Motor neuron (in vitro differentiated cells): ENCODE results near the gene COL6A1. TPM values are rescaled to one million over a fixed set of nuclear protein-coding genes. Genes with fewer than 3 reads are reported as not detected.

ENCODE experiments used
- ATAC-seq, 8 experiments: fragments of 200-7000 bp; cut with Tn5 transposase; replicated peaks in 6 of 8; 2 replicates each; pipeline ENCODE4 v1.8.0; 2021; ENCODE audit warnings: mild to moderate bottlenecking in 8 of 8, moderate library complexity in 8 of 8
- H3K27ac ChIP-seq, 2 donors: fragments of 250-450 bp; sonication (Bioruptor Pico); 2 replicates each; pipeline ENCODE4 v1.9.0; 2021; ENCODE audit warnings: antibody characterized with exemption in 2 of 2, mild to moderate bottlenecking in 2 of 2, moderate library complexity in 1 of 2
- H3K4me1 ChIP-seq, 2 donors: fragments of 250-450 bp; sonication (Bioruptor Pico); replicated peaks in 1 of 2; 2 replicates each; pipeline ENCODE4 v1.6.1; 2021; ENCODE audit warnings: antibody characterized with exemption in 2 of 2, mild to moderate bottlenecking in 2 of 2, moderate library complexity in 1 of 2
- H3K4me3 ChIP-seq, 5 donors: fragments of 250-450 bp; sonication (Bioruptor Pico); 2 replicates each; pipeline ENCODE4 v1.9.0; 2021; ENCODE audit warnings: antibody characterized with exemption in 5 of 5, mild to moderate bottlenecking in 5 of 5, moderate library complexity in 4 of 5
- WGBS, 10 experiments: fragments of 450-650 bp; shearing (Covaris generic); methylation state at CpG; one replicate each; pipeline ENCODE4 v1.0.0; 2022; 5-methylcytosine and 5-hydroxymethylcytosine counted together
- in situ Hi-C, 9 experiments: fragments of 400-800 bp; cut with MboI; loops; one replicate each; pipeline ENCODE4 v1.15.0; 2021; ENCODE audit warnings: low sequenced_read_pairs in 9 of 9, low pct_unique_long_range_greater_than_20kb in 2 of 9; ENCODE audit not compliant: unreplicated experiment in 9 of 9
- total RNA-seq, 8 experiments: library from RNA; unstranded; fragments of 300-600 nt; gene quantifications; 2 replicates each; pipeline versions ENCODE4 v1.2.3 to v1.2.4, GENCODE V29; 2022

COL6A1 gene
- 100 to 1,000 TPM in 3 of 8 experiments, 10 to 100 TPM in 5; 12.4 to 184 (median 81.7) TPM for total RNA-seq

- peak within 1 kb of the TSS; percentile 88 to 90 for H3K27ac ChIP-seq
- peak; percentile 30 to 76 (median 58) for ATAC-seq
- 0 to 33% (median 11%) methylated on average over 2 to 14 of the region's 63 CpGs for WGBS, 10 experiments
- H3K4me3 ChIP-seq, result peak within 1 kb of the TSS; percentile 45 to 98 (median 86)
- H3K4me1 ChIP-seq, result peaks cover 16 to 35% of the 10 kb centered on the region in 2 donors
- in situ Hi-C loops, result loop anchor here in 1 of 9 experiments (25.0 kb wide), 1 partner anchor 206 kb away; the partner anchor contains the start of gene SPATC1L
Measured at GRCh38 chr21:45981151-45982091, at the start of gene COL6A1. COL6A1 (plus strand) TSS chr21:45981770; CDS start chr21:45981851, 81 bp downstream.

- no peak overlapping the region for H3K4me3 ChIP-seq
- 0 to 100% (median 62%) methylated on average over 1 to 6 of the region's 9 CpGs; no CpG with 5 or more reads in 2 of the 10 experiments for WGBS, 10 experiments
- no peak overlapping the region for H3K27ac ChIP-seq
- in situ Hi-C loops, result no loop called here
- peaks cover 7 to 9% of the 10 kb centered on the region in 2 donors for H3K4me1 ChIP-seq
- no peak for ATAC-seq
Measured at GRCh38 chr21:45932922-45933502, 48.6 kb upstream of the COL6A1 start.

- Histone ChIP-seq H3K27ac (no peak overlapping the region), H3K4me1 (peaks cover 7 to 9% of the 10 kb centered on the region in 2 donors), H3K4me3 (no peak overlapping the region)
- in situ Hi-C loops, result no loop called here
- 0 to 40% (median 34%) methylated on average over 1 to 2 of the region's 6 CpGs; no CpG with 5 or more reads in 6 of the 10 experiments for WGBS, 10 experiments
- ATAC-seq, result peak in 4 of 8 experiments; percentile 29 to 71 (median 48)
Measured at GRCh38 chr21:45934085-45934484, 47.5 kb upstream of the COL6A1 start.

GRCh38 chr21:45934554-45934953 is 47.0 kb upstream of the COL6A1 start:
- in situ Hi-C loops, result no loop called here
- Histone ChIP-seq H3K4me1 (peaks cover 7 to 9% of the 10 kb centered on the region in 2 donors), H3K4me3 (no peak overlapping the region), H3K27ac (no peak overlapping the region)
- WGBS, 10 experiments, result no CpG with 5 or more reads among the region's 3 CpGs
- ATAC-seq, result peak in 3 of 8 experiments; percentile 28 to 74 (median 64)

- no peak overlapping the region for H3K4me3 ChIP-seq
- H3K27ac ChIP-seq, result no peak overlapping the region
- peaks cover 7 to 9% of the 10 kb centered on the region in 2 donors for H3K4me1 ChIP-seq
- in situ Hi-C loops, result no loop called here
- ATAC-seq, result no peak
- WGBS, 10 experiments, result 86% methylated on average over 1 of the region's 3 CpGs; no CpG with 5 or more reads in 9 of the 10 experiments
Measured at GRCh38 chr21:45935628-45936027, 45.9 kb upstream of the COL6A1 start.

- H3K27ac ChIP-seq, result no peak overlapping the region
- no peak overlapping the region for H3K4me3 ChIP-seq
- peaks cover 13 to 25% of the 10 kb centered on the region in 2 donors for H3K4me1 ChIP-seq
- peak in 1 of 8 experiments; percentile 59 for ATAC-seq
- WGBS, 10 experiments, result 48 to 90% (median 79%) methylated on average over 1 to 8 of the region's 17 CpGs; no CpG with 5 or more reads in 4 of the 10 experiments
- in situ Hi-C loops, result no loop called here
Measured at GRCh38 chr21:45937721-45938452, 43.7 kb upstream of the COL6A1 start.

GRCh38 chr21:45938453-45938755 is 43.2 kb upstream of the COL6A1 start:
- WGBS, 10 experiments, result no CpG with 5 or more reads among the region's 1 CpG
- Histone ChIP-seq H3K4me1 (peaks cover 13 to 25% of the 10 kb centered on the region in 2 donors), H3K4me3 (no peak overlapping the region), H3K27ac (no peak overlapping the region)
- in situ Hi-C loops, result no loop called here
- no peak for ATAC-seq

- no peak for ATAC-seq
- peaks cover 13 to 22% of the 10 kb centered on the region in 2 donors for H3K4me1 ChIP-seq
- WGBS, 10 experiments, result 20 to 100% (median 85%) methylated on average over 1 to 8 of the region's 17 CpGs; no CpG with 5 or more reads in 5 of the 10 experiments
- no peak overlapping the region for H3K27ac ChIP-seq
- no peak overlapping the region for H3K4me3 ChIP-seq
- in situ Hi-C loops, result no loop called here
Measured at GRCh38 chr21:45938811-45939520, 42.6 kb upstream of the COL6A1 start.

GRCh38 chr21:45939521-45940045 is 42.0 kb upstream of the COL6A1 start:
- H3K4me1 ChIP-seq, result peaks cover 8 to 17% of the 10 kb centered on the region in 2 donors
- no peak overlapping the region for H3K4me3 ChIP-seq
- no peak overlapping the region for H3K27ac ChIP-seq
- ATAC-seq, result no peak
- WGBS, 10 experiments, result 60 to 100% (median 80%) methylated on average over 1 to 6 of the region's 15 CpGs; no CpG with 5 or more reads in 5 of the 10 experiments
- in situ Hi-C loops, result no loop called here

GRCh38 chr21:45940091-45940490 is 41.5 kb upstream of the COL6A1 start:
- Histone ChIP-seq H3K27ac (no peak overlapping the region), H3K4me3 (no peak overlapping the region), H3K4me1 (peaks cover 6 to 16% of the 10 kb centered on the region in 2 donors)
- no peak for ATAC-seq
- WGBS, 10 experiments, result 59 to 100% (median 80%) methylated on average over 1 to 9 of the region's 20 CpGs; no CpG with 5 or more reads in 5 of the 10 experiments
- in situ Hi-C loops, result no loop called here

- WGBS, 10 experiments, result 100% methylated on average over 1 of the region's 23 CpGs; no CpG with 5 or more reads in 9 of the 10 experiments
- Histone ChIP-seq H3K4me3 (no peak overlapping the region), H3K4me1 (peaks cover 6 to 16% of the 10 kb centered on the region in 2 donors), H3K27ac (peak overlapping the region in 1 of 2 donors; percentile 76)
- in situ Hi-C loops, result no loop called here
- peak in 1 of 8 experiments; percentile 4 for ATAC-seq
Measured at GRCh38 chr21:45940621-45941337, 40.8 kb upstream of the COL6A1 start.
